Muscle layer of duodenum (tissue), 2 donors: Measurements from ENCODE around the gene MOB2.

ENCODE experiments used
- H3K27ac ChIP-seq: one replicate; pipeline ENCODE4 v1.7.0; 2013; ENCODE audit warnings: mild to moderate bottlenecking, low read length
- H3K27me3 ChIP-seq: one replicate; pipeline ENCODE4 v1.7.0; 2013; ENCODE audit warnings: low read depth, mild to moderate bottlenecking, control low read depth, low read length
- H3K36me3 ChIP-seq, 2 donors: one replicate each; pipeline ENCODE4 v1.7.0; 2013; ENCODE audit warnings: low read length in 2 of 2, control low read depth in 1 of 2, mild to moderate bottlenecking in 1 of 2; ENCODE audit not compliant: insufficient read depth in 2 of 2, control insufficient read depth in 1 of 2
- H3K4me1 ChIP-seq, 2 donors: one replicate each; pipeline ENCODE4 v1.7.0; 2013; ENCODE audit warnings: low read length in 2 of 2, mild to moderate bottlenecking in 2 of 2, control low read depth in 1 of 2, moderate library complexity in 1 of 2; ENCODE audit not compliant: insufficient read depth in 2 of 2, control insufficient read depth in 1 of 2
- H3K4me3 ChIP-seq, 2 donors: one replicate each; pipeline ENCODE4 v1.7.0; 2013; ENCODE audit warnings: low read length in 2 of 2, low read depth in 1 of 2, mild to moderate bottlenecking in 1 of 2
- H3K9me3 ChIP-seq, 2 donors: one replicate each; pipeline ENCODE4 v1.7.0; 2013; ENCODE audit warnings: low read length in 2 of 2, control low read depth in 1 of 2, mild to moderate bottlenecking in 1 of 2; ENCODE audit not compliant: control insufficient read depth in 1 of 2
- donor health status: healthy.

MOB2 gene

DNA sequence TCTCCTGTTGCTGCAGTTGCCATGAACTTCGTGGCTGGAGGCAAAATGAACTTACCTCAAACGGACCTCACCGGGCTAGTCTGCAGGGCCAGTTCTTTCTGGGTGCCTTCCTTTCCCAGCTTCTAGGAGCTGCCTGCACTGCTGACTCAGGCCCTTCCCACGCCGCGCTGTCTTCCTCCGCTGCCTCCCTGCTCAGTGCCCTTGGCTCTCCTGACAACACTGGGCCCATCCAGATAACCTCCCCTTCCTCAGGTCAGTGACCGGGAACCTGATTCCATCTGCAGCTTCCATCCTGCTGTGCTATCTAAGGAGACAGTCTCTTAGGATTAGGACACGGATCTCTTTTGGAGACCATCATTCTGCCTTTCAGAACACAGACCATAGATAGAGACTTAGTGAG, 19.3 kb downstream of the MOB2 start:
- no peaks in the 10 kb centered on the region for H3K27me3 ChIP-seq
- no peak overlapping the region for H3K27ac ChIP-seq
- H3K4me3 ChIP-seq, result no peak overlapping the region
- no peaks in the 10 kb centered on the region for H3K9me3 ChIP-seq
- H3K36me3 ChIP-seq, result peaks cover 6 to 45% of the 10 kb centered on the region in 2 donors
- H3K4me1 ChIP-seq, result no peaks in the 10 kb centered on the region

DNA sequence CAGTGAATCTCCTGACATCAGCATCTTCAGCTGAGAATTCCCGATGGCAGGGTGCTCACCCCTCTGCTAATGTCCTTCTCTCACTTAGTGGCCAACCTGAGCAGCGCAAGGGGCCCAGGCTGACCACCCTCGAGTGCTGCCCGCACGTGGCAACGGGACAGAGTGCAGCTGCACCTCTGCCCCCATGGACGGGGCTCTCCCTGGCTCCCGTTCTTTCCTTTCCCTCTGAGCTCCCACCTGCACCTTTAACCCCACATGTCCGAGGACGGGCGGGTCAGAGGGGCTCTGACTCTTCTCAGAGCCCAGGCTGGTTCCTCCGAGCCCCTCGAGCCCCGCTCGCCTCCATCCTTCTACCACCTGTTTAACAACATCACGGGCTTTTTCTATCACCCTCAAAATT, 19.8 kb downstream of the MOB2 start:
- Histone ChIP-seq H3K4me1 (no peaks in the 10 kb centered on the region), H3K9me3 (no peaks in the 10 kb centered on the region), H3K27me3 (no peaks in the 10 kb centered on the region), H3K27ac (no peak overlapping the region), H3K4me3 (no peak overlapping the region), H3K36me3 (peaks cover 6 to 45% of the 10 kb centered on the region in 2 donors)

DNA sequence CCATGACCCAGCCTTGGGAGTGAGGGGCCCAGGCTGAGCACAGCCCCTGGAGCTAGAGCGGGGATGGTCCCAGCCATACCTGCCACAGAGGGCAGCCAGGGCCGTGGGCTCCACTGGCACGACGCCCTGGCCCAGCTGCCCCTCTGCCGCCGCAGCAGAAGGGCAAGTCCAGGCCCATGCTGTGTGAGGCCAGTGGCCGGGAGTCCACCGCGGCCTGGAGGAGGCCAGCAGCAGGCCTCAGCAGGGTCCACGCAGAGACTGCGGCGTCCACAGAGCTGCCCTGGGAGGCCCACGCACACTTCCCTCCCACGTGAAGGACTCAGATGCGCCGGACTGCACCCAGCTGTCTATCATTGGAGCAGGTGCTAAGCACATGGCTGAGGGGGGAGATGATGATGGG, 23.5 kb downstream of the MOB2 start:
- Histone ChIP-seq H3K27ac (no peak overlapping the region), H3K27me3 (no peaks in the 10 kb centered on the region), H3K36me3 (peaks cover 0 to 15% of the 10 kb centered on the region in 2 donors), H3K4me1 (peaks cover 0 to 19% of the 10 kb centered on the region in 2 donors), H3K4me3 (no peak overlapping the region), H3K9me3 (no peaks in the 10 kb centered on the region)

DNA sequence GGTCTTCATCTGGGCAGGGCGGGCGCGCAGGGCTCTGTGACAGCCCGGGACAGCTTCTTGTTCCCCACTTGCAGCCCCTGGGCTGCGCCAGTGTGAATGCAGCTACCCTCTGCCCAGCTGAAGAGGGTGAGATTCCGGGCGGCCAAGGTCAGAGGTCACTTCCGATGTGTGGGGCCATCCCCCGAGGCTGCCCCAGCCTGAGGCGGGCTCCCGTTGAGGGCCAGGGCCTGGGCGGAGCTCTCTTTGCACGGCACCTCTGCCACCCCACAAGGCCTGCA, 23.9 kb downstream of the MOB2 start:
- H3K36me3 ChIP-seq, result peaks cover 0 to 15% of the 10 kb centered on the region in 2 donors
- H3K4me1 ChIP-seq, result peaks cover 0 to 23% of the 10 kb centered on the region in 2 donors
- H3K27me3 ChIP-seq, result no peaks in the 10 kb centered on the region
- H3K4me3 ChIP-seq, result no peak overlapping the region
- no peak overlapping the region for H3K27ac ChIP-seq
- no peaks in the 10 kb centered on the region for H3K9me3 ChIP-seq

DNA sequence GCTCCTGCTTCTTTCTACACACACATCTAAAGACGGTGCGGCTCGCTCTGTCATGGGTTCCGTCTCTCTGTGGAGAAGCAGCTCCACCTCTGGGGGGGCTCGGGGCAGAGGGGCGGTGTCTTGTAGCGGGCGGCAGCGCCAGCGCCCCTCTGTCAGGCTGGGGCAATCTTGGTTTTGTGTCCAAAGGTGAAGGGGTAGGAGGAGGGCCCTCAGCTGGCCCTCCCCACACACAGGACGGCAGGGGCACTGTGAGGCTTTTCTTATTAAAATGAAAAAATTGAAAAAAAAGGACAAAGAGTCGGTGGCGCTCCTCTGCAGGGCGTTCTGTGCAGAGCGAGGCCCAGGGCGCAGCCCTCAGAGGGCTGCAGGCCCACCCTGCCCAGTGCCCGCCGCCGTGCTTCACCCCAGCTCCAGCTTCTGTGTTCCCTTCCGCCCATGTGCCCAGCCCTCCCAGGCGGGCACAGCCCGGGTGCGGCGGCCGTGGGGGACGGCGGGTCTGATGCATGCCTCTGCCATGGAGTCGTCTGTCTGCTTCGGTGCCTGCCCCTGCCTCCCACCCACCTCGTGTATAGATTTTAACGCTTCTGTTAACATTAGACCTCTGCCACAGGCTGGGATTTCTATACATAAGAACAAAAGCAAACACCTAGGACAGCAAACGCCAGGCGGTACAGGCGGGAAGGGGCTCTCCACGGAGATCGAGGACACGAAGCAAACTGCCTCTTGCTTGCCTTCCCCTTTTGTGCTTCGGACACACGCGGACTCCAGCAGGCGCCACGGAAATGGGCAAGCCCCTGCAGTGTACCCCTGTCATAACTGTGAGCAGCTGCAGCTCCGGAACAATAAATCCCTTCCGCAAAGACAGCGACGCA, 24.5 kb downstream of the MOB2 start:
- H3K9me3 ChIP-seq, result no peaks in the 10 kb centered on the region
- H3K36me3 ChIP-seq, result peaks cover 0 to 15% of the 10 kb centered on the region in 2 donors
- H3K27me3 ChIP-seq, result no peaks in the 10 kb centered on the region
- H3K4me3 ChIP-seq, result no peak overlapping the region
- H3K4me1 ChIP-seq, result peaks cover 0 to 23% of the 10 kb centered on the region in 2 donors
- no peak overlapping the region for H3K27ac ChIP-seq

DNA sequence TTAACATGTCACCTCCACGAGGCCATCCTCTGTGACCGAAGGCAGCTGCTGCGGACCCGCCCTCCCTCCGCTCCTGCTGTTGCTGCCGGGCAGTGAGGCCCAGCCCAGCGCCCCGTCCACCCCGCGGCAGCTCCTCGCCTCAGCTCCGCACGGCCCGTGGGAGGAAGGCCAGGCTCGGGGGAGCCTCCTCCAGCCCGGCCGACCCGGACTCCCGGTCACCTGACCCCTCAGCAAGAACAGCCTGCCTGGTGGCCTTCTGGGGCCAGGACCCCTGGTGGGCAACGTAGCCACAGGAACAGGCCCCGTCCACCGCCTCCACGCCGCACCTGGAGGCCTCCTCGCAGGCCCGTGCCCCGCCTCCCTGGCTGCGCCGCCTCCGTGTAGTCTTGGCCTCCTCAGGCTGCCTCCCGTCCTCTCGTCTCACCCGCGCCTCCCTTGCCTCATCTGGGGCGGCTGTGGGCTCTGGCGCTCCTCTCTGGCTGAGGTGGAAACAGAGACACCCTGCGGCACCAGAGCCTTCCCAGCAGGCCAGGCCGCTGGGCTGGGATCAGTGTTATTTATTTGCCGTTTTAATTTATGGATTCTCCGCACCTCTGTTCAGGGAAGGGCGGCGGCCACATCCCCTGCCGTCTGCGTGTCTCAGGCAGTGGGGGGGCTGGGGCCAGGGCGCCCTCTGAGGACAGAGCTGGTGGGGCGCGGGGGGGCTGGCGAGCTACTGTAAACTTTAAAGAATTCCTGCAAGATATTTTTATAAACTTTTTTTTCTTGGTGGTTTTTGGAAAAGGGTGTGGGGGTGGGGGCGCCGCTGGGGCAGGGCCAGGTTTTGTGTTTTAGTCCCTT, 25.4 kb downstream of the MOB2 start:
- H3K4me3 ChIP-seq, result peak overlapping the region in 1 of 2 donors; percentile 42
- peaks cover 0 to 23% of the 10 kb centered on the region in 2 donors for H3K4me1 ChIP-seq
- H3K36me3 ChIP-seq, result peaks cover 0 to 15% of the 10 kb centered on the region in 2 donors
- H3K27me3 ChIP-seq, result no peaks in the 10 kb centered on the region
- no peak overlapping the region for H3K27ac ChIP-seq
- no peaks in the 10 kb centered on the region for H3K9me3 ChIP-seq

DNA sequence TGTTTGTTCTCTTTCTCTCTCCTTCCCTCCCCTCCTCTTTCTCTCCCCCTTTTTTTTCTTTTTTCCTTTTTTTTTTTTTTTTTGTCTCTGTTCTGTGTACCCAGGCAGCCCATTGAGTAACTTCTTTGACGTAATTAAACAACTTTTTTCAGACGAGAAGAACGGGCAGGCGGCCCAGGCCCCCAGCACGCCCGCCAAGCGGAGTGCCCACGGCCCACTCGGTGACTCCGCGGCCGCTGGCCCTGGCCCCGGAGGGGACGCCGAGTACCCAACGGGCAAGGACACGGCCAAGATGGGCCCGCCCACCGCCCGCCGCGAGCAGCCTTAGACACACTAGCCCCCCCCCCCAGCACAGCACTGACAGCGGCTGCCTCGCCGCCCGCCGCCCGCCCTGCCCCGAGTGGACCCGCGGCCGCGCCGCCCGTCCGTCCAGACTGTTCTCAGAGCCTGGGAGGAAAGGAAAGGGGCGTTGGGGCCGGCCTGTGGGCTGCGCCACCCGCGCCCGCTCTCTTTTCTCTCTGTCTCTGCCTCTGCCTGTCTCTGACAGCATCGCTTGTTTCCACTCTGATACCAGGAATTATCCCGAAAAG, 26.1 kb downstream of the MOB2 start:
- peaks cover 0 to 23% of the 10 kb centered on the region in 2 donors for H3K4me1 ChIP-seq

DNA sequence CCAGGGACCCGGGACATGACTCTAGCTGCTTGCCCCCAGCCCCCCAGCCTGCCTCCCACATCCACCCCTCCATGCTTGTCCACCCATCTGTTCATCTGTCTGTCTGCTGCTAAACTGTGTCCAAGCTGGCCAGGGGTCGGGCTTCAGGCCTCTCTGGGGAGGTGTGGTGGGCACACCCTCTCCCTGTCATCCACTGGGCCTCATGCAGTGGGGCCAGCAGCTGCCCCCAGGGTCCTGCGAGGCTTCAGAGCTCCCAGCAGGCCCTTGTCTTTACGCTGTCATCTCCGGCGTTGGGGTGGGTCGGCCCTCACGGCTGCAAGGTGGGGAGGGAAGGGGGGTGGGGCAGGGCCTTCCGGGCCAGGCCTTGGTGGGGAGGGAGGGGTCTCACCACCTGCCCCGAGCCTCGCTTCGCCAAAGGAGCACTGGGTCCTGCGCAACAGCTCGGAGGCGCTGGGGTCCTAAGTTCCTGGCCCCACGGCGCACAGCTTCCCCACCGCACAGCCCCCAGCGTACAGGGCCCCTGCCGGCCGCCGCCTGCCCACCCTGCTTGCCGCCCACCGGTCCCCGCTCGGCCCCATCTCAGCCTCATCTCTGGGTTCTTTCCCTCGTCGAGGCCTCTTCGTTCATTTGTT, 26.7 kb downstream of the MOB2 start:
- peak overlapping the region; percentile 45 for H3K27ac ChIP-seq
- H3K4me3 ChIP-seq, result peak overlapping the region in 1 of 2 donors; percentile 12
- peaks cover 0 to 10% of the 10 kb centered on the region in 2 donors for H3K36me3 ChIP-seq
- peaks cover 0 to 23% of the 10 kb centered on the region in 2 donors for H3K4me1 ChIP-seq
- H3K9me3 ChIP-seq, result no peaks in the 10 kb centered on the region
- no peaks in the 10 kb centered on the region for H3K27me3 ChIP-seq

More for the DNA sequence above, 26.1 kb downstream of the MOB2 start:
- Histone ChIP-seq H3K27me3 (no peaks in the 10 kb centered on the region), H3K27ac (no peak overlapping the region), H3K4me3 (peak overlapping the region in 1 of 2 donors; percentile 42), H3K36me3 (peaks cover 0 to 14% of the 10 kb centered on the region in 2 donors), H3K9me3 (no peaks in the 10 kb centered on the region)

DNA sequence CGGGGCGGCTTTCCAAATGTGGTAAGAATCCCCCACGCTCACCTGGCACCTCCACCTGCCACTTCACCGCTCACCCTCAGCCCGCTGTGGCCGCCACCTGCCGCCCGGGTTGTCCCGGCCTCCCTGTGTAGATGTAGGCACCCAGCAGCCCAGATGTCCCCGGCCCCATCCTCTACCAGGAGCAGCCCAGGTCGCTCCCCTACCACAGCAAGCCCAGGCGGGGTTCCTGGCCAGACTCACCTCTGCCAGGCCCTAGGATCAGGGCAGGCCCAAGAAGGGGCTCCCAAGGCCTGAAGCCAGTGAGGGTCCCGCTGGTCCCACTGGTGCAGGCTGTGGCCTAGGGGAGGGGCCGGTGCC, 27.4 kb downstream of the MOB2 start:
- Histone ChIP-seq H3K27ac (peak overlapping the region; percentile 45), H3K36me3 (peaks cover 0 to 6% of the 10 kb centered on the region in 2 donors), H3K4me3 (peak overlapping the region in 1 of 2 donors; percentile 12)

DNA sequence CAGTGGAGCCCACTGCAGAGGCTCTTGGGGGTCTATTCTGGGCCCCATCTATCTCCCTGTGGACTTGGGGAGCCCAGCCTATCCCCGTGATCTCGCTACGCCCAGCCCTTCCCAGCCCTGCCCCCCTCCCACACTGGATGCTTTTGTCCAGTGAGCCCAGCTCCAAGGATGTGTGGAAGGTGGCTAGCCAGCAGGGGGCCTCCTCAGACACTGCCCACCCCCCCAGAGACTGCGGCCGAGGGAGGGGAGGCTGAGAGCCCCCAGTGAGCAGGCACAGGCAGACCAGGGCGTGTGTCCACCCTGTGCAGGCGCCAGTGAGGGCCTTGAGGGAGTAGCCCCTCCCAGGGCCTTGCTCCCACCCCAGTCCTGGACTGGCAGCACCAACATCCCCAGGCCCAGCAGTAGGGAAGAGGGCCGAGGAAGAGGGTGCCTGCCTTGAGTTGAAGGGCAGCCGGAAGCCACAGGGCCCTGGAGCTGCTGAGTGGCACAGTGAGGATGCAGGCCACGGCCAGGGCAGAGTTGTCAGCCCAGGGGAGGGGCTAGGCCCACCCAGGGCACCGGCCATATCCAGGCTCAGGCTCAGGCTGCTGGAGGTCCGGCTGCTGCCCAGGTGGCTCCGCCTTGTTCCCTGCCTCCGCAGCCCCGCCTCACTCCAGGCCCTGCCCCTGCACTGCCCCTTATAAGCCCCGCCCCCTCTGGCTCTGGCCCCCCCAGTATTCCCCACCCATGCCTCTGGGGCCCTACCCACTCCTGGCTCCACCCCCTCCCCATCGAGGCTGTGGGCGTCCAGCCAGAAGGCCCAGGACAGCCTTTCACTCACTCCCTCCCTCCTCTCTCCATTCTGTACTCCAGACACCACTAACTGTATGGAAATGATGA, 28.0 kb downstream of the MOB2 start:
- H3K36me3 ChIP-seq, result peaks cover 0 to under 1% of the 10 kb centered on the region in 2 donors
- no peaks in the 10 kb centered on the region for H3K9me3 ChIP-seq
- no peak overlapping the region for H3K4me3 ChIP-seq
- peak overlapping the region; percentile 45 for H3K27ac ChIP-seq
- H3K4me1 ChIP-seq, result peaks cover 0 to 23% of the 10 kb centered on the region in 2 donors
- H3K27me3 ChIP-seq, result no peaks in the 10 kb centered on the region

More for the DNA sequence above, 27.4 kb downstream of the MOB2 start:
- Histone ChIP-seq H3K4me1 (peaks cover 0 to 23% of the 10 kb centered on the region in 2 donors), H3K9me3 (no peaks in the 10 kb centered on the region), H3K27me3 (no peaks in the 10 kb centered on the region)
